GM19023 (cell line): ENCODE data around the gene GGCX.
"Not testable (repeated sequence)": the region's sequence is repeated elsewhere in the genome, so short reads cannot be mapped to it uniquely, and the experiment has no call there.

Experiments used
- ATAC-seq: cut with Tn5 transposase; IDR thresholded peaks from one replicate; pipeline ENCODE4 v1.9.1; 2021; ENCODE audit warnings: mild to moderate bottlenecking, moderate library complexity; ENCODE audit not compliant: unreplicated experiment

The GGCX gene

GRCh38 chr2:85577063-85577385, 15.7 kb upstream of the GGCX start:
- no peak for ATAC-seq

DNA sequence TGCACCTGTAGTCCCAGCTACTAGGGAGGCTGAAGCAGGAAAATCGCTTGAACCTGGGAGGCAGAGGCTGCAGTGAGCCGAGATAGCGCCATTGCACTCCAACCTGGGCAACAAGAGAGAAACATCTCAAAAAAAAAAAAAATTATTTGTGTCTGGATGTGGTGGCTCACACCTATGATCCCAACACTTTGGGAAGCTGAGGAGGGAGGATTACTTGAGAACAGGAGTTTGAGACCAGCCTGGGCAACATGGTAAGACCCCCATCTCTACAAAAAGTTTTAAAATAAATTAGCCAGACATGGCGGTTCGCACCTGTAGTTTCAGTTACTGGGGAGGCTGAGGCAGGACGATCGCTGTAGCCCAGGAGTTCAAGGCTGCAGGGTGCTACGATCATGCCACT, 14.4 kb upstream of the GGCX start:
- ATAC-seq: no peak

DNA sequence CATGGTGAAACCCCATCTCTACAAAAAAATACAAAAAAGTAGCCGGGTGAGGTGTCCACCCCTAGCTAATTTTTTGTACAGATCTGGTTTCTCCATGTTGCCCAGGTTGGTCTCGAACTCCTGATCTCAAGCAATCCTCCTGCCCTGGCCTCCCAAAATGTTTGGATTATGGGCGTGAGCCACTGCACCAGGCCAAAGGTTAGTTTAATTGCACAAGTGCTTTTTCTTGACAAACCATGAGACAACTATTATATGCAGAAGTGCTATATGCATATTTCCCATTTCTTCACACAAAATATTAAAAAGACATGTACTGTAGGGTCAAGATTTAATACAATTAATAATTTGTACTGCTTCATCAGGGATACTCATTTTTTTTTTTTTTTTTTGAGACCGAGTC, 5.0 kb upstream of the GGCX start:
- ATAC-seq: no peak

GRCh38 chr2:85564144-85564563, 2.9 kb upstream of the GGCX start:
- no peak for ATAC-seq

DNA sequence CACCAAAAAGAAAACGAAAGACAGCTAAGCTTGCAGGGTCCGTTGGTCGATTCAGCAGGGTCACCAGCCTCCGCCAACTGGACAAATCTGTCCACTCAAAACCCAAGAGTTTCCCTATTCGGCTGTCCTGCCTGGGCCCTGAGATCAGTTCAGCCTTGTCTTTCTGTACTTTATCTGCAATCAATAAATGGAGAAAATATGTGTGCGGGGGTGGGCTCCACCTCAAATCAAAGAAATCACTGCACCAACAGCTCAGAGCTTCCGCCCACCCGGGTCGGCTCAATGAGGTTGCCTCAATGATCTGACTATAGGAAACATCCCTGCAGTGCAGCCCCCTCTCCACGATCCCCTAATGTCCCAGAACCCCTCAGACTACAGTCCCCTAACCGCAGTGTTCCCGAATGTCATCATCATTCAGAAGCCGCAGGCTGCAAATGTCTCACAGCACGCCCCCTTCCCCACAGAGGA, 447 bp downstream of the GGCX start:
- peak; percentile 14 for ATAC-seq

DNA sequence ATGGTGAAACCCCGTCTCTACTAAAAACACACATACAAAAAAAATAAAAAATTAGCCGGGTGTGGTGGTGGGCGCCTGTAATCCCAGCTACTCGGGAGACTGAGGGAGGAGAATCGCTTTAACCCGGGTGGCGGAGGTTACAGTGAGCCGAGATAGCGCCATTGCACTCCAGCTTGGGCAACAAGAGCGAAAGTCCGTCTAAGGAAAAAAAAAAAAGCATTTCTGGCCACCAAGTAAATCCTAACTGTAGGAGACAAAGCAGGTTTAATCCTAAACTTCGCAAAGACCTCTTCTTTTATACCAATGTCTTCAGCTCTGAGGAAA, 928 bp downstream of the GGCX start:
- ATAC-seq: not testable (repeated sequence)

- ATAC-seq: no peak
Measured at GRCh38 chr2:85558160-85558559, 3.1 kb downstream of the GGCX start.

GRCh38 chr2:85557130-85557529, 4.2 kb downstream of the GGCX start:
- no peak for ATAC-seq

- no peak for ATAC-seq
Measured at GRCh38 chr2:85554980-85555612, 6.2 kb downstream of the GGCX start.

- ATAC-seq: no peak
Measured at GRCh38 chr2:85553184-85553583, 8.1 kb downstream of the GGCX start.

DNA sequence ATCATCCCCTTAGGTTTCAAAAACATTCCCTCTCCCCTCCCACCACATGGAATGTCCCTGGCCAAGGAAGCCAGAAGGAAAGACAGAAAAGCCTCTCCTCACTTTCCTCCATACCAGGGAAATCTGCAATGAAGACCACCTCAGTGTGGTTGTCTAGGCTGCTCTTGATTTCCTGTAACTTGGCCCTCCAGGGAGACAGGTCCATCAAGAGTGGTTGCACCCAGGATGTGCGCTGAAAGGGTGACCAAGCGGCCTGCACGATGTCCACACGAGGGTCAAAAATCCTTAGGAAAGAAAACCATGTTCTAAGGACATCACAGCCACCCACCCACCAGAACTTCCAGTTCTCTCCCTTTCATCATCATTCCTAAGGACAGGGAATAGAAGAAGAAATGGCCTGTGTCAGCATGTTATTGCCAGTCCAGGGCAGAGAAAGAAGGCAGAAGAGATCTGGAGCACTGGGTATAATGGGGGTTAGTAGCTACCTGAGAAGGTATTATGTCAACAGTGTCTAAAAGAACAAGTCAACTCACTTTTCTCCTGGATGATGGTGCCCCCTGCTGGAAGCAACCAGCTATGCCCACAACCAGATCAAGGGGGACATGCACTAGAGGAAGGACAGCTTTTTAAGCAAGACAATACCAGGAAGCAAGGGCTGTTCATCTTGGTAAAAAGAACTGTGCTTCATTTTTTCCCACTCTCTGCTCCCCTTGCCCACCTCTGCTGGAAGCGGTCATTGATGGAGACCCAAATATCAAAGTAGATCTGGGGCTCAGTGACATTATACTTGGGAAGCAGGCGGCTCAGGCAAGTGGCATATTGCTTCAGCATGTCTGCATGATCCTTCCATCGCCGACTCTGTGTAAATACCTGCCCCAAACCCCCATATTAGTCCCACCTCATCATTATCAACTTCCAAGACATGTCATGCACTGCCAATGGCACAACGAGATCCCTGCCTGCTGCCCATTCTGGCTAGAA, 9.3 kb downstream of the GGCX start:
- ATAC-seq: peak; percentile 86

DNA sequence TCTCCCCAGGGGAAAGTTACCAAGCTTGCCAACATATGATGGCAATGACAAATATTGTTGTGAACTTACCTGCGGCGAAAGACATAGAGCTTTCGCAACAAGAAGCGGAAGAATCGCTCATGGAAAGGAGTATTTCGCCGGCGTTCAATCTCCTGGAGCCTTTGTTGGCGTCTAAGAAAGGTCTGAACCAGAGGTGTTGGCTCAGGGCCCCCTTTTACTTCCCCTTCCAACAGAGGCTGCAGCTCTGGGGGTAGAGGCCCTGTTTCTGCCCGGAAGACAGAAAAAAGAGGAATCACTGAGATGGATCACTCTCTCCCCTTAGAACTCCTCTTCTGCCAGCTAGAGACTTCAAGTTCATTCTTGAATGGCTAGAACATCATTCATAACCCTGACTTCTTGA, 10.8 kb downstream of the GGCX start:
- ATAC-seq: no peak

- ATAC-seq: no peak
Measured at GRCh38 chr2:85549826-85550225, 11.5 kb downstream of the GGCX start.

- ATAC-seq: no peak
Measured at GRCh38 chr2:85549095-85549494, 12.2 kb downstream of the GGCX start.

DNA sequence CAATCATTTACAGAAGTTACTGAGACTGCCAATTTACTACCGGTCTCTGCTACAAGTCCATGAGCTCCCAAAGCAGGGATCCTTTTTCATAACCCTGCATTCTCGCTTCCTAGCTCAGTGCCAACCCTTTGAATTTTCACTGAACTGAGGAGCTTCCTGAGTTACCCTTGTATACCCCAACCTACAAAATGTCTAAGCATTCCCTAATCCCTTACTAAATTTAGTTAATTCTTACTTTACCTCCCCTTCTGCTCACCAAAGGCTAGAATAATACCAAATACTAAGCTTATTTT, 12.7 kb downstream of the GGCX start:
- ATAC-seq: no peak

DNA sequence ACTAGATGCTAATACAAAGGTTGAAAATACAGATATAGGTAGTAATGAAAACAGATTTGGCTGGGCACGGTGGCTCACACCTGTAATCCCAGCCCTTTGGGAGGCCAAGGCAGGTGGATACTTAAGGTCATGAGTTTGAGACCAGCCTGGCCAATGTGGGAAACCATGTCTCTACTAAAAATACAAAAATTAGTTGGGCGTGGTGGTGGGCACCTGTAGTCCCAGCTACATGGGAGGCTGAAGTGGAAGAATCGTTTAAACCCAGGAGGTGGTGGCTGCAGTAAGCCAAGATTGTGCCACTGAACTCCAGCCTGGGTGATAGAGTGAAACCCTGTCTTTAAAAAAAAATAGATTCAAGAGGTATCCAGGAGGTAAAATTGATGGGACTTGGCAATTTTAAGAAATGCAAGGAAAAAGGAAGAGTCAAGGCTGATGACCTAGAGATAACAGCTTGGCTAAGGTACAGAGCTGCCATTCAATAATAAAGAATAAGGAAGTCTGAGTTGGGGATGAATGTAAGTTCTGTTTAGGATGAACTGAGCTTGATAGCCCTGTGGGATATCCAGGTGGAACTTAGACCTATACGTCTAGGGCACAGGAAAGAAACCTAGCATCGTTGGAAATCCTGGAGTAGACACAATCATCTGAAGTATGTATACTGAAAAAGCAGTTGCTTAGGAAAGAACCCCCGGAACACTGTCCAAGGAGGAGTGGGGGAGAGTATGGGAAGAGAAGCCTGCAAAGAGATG, 13.3 kb downstream of the GGCX start:
- ATAC-seq: no peak

- ATAC-seq: no peak
Measured at GRCh38 chr2:85547089-85547858, 14.0 kb downstream of the GGCX start.

GRCh38 chr2:85545780-85546240, 15.5 kb downstream of the GGCX start:
- no peak for ATAC-seq

DNA sequence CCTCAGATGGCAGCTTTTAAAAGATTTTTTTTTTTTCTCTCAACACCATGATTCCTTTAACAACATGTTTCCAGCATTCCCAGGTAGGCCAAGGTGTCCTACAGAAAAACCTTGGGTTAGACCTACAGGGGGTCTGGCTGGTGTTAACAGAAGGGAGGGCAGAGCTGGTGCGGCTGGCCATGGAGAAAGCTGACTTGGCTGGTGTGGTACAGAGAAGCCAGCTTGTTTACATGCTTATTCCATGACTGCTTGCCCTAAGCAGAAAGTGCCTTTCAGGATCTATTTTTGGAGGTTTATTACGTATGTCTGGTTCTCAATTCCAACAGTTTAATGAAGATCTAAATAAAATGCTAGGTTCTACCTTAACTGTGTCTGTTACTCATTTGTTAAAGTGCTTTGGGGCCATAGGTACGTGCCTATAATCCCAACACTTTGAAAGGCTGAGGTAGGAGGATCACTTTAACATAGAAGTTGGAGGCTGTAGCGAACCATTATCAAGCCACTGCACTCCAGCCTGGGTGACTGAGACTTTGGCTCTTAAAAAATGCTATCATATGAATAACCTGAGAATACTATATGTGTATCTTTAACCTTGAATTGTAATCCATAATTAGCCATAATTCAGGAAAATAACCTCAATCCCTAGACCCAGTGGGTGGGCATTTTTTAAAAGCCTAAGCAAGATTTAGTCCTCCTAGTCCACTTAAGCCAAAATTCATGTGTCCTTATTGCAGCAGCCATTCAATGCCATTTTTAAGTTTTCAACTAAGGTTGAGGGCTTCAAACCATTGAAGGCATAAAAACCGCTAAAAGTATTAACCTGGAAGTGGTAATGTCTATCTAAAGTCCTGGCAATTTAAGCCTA, 16.1 kb downstream of the GGCX start:
- not testable (repeated sequence) for ATAC-seq

- not testable (repeated sequence) for ATAC-seq
Measured at GRCh38 chr2:85544254-85544691, 17.0 kb downstream of the GGCX start.
